ENCODE measurements around the gene ATP4A. TPM values are rescaled to one million over a fixed set of nuclear protein-coding genes. Genes with fewer than 3 reads are reported as not detected.

The ATP4A gene
- polyA plus RNA-seq, 1 donor from 2014 or later = not detected

- Histone ChIP-seq H3K4me3 (ENCODE audit: low read length) (no peak overlapping the region), H3K9ac (ENCODE audit: low read length) (no peak overlapping the region), H2AFZ (ENCODE audit: low read depth, low read length) (no peak overlapping the region), H3K36me3 (ENCODE audit: insufficient read depth, low read length) (no peaks in the 10 kb centered on the region), H3K4me2 (ENCODE audit: low read length) (no peak overlapping the region), H3K27me3 (ENCODE audit: insufficient read depth, low read depth, low read length) (peaks cover 18% of the 10 kb centered on the region), H3K79me2 (replicated peaks; ENCODE audit: insufficient read depth, low read length) (no peaks in the 10 kb centered on the region), H3K9me2 (ENCODE audit: insufficient read depth, low read length) (no peaks in the 10 kb centered on the region), H4K20me1 (ENCODE audit: insufficient read depth) (no peaks in the 10 kb centered on the region), H3F3A (ENCODE audit: insufficient read depth, low read length, poor library complexity, severe bottlenecking) (no peaks in the 10 kb centered on the region), H3K27ac (ENCODE audit: low read length) (no peak overlapping the region), H3K9me3 (ENCODE audit: low read length) (no peaks in the 10 kb centered on the region)
- TF ChIP-seq SMC3 (conservative IDR thresholded peaks at IDR 0.05; ENCODE audit: poor library complexity) (no peak), TAF1 (IDR thresholded peaks at IDR 0.05; ENCODE audit: low read depth) (no peak), POLR2AphosphoS5 (IDR thresholded peaks at IDR 0.05) (no peak), MXI1 (conservative IDR thresholded peaks at IDR 0.05; ENCODE audit: poor library complexity, severe bottlenecking) (no peak), EP300 (conservative IDR thresholded peaks at IDR 0.05; ENCODE audit: poor library complexity, severe bottlenecking) (no peak), REST (IDR thresholded peaks at IDR 0.05; ENCODE audit: borderline replicate concordance) (no peak), EZH2 (IDR thresholded peaks at IDR 0.05; ENCODE audit: borderline replicate concordance, insufficient read depth, low read length, poor library complexity, severe bottlenecking) (no peak), CTCF (IDR thresholded peaks at IDR 0.05; ENCODE audit: poor library complexity, severe bottlenecking) (no peak), RAD21 (conservative IDR thresholded peaks at IDR 0.05) (no peak)
Measured at GRCh38 chr19:35554076-35554475, 9.4 kb downstream of the ATP4A start.

- Histone ChIP-seq H4K20me1 (ENCODE audit: insufficient read depth) (no peaks in the 10 kb centered on the region), H3K4me3 (ENCODE audit: low read length) (no peak overlapping the region), H3K9me2 (ENCODE audit: insufficient read depth, low read length) (no peaks in the 10 kb centered on the region), H3K27me3 (ENCODE audit: insufficient read depth, low read depth, low read length) (peaks cover 13% of the 10 kb centered on the region), H3K36me3 (ENCODE audit: insufficient read depth, low read length) (no peaks in the 10 kb centered on the region), H3K79me2 (replicated peaks; ENCODE audit: insufficient read depth, low read length) (no peaks in the 10 kb centered on the region), H3K9me3 (ENCODE audit: low read length) (no peaks in the 10 kb centered on the region), H3K27ac (ENCODE audit: low read length) (no peak overlapping the region), H3K4me2 (ENCODE audit: low read length) (no peak overlapping the region), H2AFZ (ENCODE audit: low read depth, low read length) (no peak overlapping the region), H3F3A (ENCODE audit: insufficient read depth, low read length, poor library complexity, severe bottlenecking) (no peaks in the 10 kb centered on the region), H3K9ac (ENCODE audit: low read length) (no peak overlapping the region)
- TF ChIP-seq RAD21 (conservative IDR thresholded peaks at IDR 0.05) (no peak), SMC3 (conservative IDR thresholded peaks at IDR 0.05; ENCODE audit: poor library complexity) (no peak), REST (IDR thresholded peaks at IDR 0.05; ENCODE audit: borderline replicate concordance) (no peak), MXI1 (conservative IDR thresholded peaks at IDR 0.05; ENCODE audit: poor library complexity, severe bottlenecking) (no peak), POLR2AphosphoS5 (IDR thresholded peaks at IDR 0.05) (no peak), EZH2 (IDR thresholded peaks at IDR 0.05; ENCODE audit: borderline replicate concordance, insufficient read depth, low read length, poor library complexity, severe bottlenecking) (no peak), EP300 (conservative IDR thresholded peaks at IDR 0.05; ENCODE audit: poor library complexity, severe bottlenecking) (no peak), CTCF (IDR thresholded peaks at IDR 0.05; ENCODE audit: poor library complexity, severe bottlenecking) (no peak), TAF1 (IDR thresholded peaks at IDR 0.05; ENCODE audit: low read depth) (no peak)
Measured at GRCh38 chr19:35553385-35554000, 10.0 kb downstream of the ATP4A start.
